GM12892 (cell line): ENCODE measurements around the gene CPAMD8.

ENCODE experiments used
- POLR2A ChIP-seq: IDR thresholded peaks from 2 replicates; pipeline ENCODE4 v1.6.1; 2011; ENCODE audit warnings: low read depth, low read length, control low read depth
- POLR2AphosphoS5 ChIP-seq: IDR thresholded peaks from 2 replicates; pipeline ENCODE4 v1.6.1; 2011; ENCODE audit warnings: low read depth, low read length, control low read depth

DNA sequence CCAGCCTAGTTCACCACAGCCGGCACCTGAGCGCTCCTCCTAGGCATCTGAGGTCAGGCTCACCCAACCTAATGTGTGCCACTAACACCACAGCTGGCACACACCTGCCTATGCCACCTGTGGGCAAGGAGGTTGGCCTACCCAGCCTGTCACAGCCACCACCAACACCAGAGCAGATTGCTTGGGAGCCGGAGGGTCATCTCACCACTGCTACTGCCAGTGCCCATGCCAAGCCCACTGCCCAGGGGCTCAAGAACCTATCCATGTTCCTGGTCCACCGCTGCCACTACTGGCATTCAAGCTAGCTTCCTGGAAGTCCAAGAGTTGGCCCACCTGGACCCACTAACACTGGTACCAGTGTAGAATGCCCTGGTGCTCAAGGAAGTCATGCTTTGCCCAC lies 95.3 kb downstream of the CPAMD8 start:
- no peak for TF ChIP-seq POLR2A
- no peak for TF ChIP-seq POLR2AphosphoS5
